Measurements from ENCODE around the gene SYNGR1. TPM values are rescaled to one million over a fixed set of nuclear protein-coding genes. Genes with fewer than 3 reads are reported as not detected.

SYNGR1 gene, protein sequence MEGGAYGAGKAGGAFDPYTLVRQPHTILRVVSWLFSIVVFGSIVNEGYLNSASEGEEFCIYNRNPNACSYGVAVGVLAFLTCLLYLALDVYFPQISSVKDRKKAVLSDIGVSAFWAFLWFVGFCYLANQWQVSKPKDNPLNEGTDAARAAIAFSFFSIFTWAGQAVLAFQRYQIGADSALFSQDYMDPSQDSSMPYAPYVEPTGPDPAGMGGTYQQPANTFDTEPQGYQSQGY
- total RNA-seq = 2.3 and 16.4 TPM in 2 replicates

DNA sequence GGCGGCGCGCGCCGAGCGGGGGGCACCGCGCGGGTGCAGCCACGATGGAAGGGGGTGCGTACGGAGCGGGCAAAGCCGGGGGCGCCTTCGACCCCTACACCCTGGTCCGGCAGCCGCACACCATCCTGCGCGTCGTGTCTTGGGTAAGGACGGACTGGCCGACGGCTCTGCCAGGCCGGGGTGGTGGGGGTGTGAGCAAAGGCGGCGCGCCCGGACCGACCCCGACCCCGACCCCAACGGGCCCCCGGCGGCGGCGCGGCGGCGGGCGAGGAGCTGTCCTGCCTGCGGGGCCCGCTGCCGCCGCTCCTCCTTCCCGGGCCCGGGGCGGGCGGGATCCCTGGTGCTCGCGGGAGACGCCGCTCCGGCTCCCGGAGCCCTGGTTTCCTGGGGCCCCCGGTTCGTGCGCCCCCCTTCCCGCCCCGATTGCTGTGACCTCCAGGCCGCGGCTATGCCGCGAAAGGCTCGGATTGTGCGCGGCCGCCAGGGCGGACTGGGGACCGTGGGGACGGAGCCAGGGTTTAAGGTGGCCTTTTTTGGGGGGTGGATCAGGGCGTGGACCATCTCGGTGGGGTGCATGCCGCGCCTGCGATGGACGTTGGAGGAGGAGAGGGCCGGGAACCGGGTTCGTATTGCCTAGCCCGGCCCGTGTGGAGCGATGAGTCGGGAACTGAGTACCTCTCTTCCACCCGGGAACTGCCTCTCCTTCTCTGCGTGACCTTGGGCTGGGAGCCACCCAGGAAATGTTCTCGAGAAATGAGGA lies at the start of gene SYNGR1:
TSS of gene SYNGR1 (plus strand) at position 25 of the 760 bp plus-strand sequence. CDS start at position 45, 20 bp downstream.

DNA sequence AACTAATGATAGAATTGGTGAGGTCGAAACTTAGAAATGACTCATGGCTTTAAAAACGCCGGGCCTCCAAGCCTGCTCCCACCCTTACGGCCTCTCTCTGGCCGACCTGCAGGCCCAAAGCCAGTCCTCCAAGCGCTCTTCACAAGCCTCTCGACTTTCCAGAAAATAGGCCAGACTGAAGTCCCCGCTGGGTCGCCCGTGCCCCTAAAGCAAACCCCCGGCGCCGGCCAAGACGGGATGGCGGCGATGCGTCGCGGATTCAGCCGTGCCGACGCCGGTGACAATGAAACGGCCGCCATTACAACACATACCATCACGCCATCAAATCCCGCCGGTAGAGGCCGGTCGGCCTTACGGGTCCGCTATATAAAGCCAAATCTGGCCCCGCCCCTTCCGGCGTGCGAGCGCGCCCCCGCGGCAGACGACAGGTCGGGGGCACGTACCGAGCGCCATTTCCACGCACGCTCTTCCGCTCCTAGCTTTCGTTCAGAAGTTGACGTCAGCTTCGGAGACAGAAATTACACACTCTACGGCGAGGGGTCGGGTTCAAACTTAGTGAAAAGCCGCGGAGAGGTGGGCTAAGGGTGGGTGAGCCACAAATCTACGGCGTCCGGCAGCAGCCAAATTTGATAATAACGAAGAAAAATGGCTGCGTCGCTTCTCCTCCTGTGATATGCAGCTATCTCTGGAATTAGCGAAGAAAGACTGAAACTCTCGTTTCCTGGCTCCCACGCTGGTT lies 30.3 kb upstream of the SYNGR1 start, which contains the start of gene RPL3:
TSS of gene RPL3 (minus strand) at position 340 of the 739 bp plus-strand sequence. CDS start at position 314, 26 bp downstream.

Small RNA genes lying within 50 kb of the gene (small RNA-seq; reads per million reads assigned to genes)
- not detected for gene SNORD43 (ENCODE audit: low replicate concordance)
- gene SNORD83A (ENCODE audit: low replicate concordance) = 29,402 reads per million, percentile 100 among the genes with 10 or more reads in this experiment
- gene SNORD83B (ENCODE audit: low replicate concordance) = not detected

Other genes with a start within 250 kb of the SYNGR1 start
- 2.9 and 5.0 TPM in 2 replicates for gene CBX7, start 197.3 kb upstream of the SYNGR1 start, total RNA-seq
- gene PDGFB, start 105.0 kb upstream of the SYNGR1 start, total RNA-seq = 2.6 and 5.0 TPM in 2 replicates
- 1,201 and 3,695 TPM in 2 replicates for gene RPL3, start 30.4 kb upstream of the SYNGR1 start, total RNA-seq
- 14.3 and 24.3 TPM in 2 replicates for gene TAB1, start 49.8 kb downstream of the SYNGR1 start, total RNA-seq
- 0.57 and 1.1 TPM in 2 replicates for gene MGAT3, start 107.0 kb downstream of the SYNGR1 start, total RNA-seq
- 40.2 and 42.2 TPM in 2 replicates for gene MIEF1, start 152.3 kb downstream of the SYNGR1 start, total RNA-seq
- gene ATF4, start 170.6 kb downstream of the SYNGR1 start, total RNA-seq = 202 and 1,291 TPM in 2 replicates
- gene RPS19BP1, start 182.8 kb downstream of the SYNGR1 start, total RNA-seq = 47.8 and 51.4 TPM in 2 replicates
- under 0.01 TPM in 2 replicates for gene CACNA1I, start 220.8 kb downstream of the SYNGR1 start, total RNA-seq

Measured in placental pericyte (primary cell).